Measurements from ENCODE around the gene SNAI3.

Gene SNAI3

DNA sequence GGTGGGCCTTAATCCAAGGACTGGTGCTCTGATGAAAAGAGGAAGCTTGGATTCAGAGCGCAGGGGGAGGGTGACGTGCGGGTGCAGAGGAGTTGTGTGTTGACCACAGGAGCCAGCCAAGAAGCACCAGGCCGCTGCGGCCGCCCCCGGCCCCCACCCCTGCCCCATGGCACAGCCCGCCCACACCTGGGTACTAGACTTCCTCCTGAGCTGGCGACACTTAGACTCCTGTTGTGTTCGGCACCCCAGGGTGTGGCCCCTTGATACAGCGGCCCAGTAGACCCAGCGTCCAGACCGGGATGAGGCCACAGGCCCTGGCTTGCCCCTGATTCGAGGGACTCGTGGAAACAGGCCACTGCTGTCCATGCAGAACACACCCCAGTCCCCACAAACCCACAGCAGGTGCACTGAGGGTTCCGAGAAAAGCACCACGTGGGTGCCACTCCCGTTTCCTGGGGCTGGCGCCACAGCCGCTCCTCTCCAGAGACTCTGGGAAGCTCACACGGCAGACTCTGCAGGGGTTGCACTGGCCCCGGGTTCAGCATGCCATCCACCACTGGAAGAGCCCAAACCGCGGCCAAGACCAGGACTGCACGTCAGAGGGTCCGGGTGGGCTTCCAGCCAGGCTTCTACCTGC is 5.7 kb upstream of the SNAI3 start:
- peaks cover 31% of the 10 kb centered on the region for H3K4me1 Mint-ChIP-seq
- peak; percentile 18 for ATAC-seq
- peak overlapping the region; percentile 26 for H3K4me3 Mint-ChIP-seq
- H3K9me3 Mint-ChIP-seq: no peaks in the 10 kb centered on the region
- peaks cover 18% of the 10 kb centered on the region for H3K36me3 Mint-ChIP-seq
- peak overlapping the region; percentile 63 for H3K27ac Mint-ChIP-seq
- no peak for DNase-seq (ENCODE audit: low spot score in 2 of 2)

DNA sequence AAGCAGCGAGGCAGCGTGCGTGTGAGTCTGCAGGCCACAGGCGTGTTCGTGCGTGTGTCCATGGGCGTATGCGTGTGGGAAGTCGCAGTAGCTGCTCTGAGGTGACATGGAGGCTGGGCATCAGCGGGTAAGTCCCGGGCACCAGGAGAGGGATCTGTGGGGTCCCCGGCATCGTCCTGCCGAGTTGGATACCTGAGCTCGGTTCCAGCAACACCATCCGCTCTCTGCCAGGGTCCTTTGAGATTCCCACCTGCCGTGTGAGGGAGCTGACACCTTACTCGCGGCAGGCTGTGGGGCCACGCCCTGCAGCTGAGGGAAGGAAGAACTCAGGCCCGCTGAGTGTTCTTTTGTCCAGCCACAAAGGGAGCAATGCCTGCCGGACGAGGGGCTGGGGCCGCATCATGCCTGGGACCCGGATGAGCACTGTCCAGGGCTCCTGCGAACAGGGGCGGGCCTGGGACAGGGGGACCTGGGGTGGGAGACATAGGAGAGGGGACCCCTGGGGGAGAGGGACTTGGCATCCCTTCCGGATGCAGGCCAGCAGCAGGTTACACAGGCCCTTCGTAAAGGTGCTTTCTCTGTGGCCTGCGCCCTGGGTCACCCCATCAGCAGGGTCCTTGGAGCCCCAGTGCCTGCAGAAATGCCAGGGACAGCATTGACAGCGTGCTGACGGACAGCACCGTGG is 5.0 kb upstream of the SNAI3 start:
- ATAC-seq (no peak), DNase-seq (ENCODE audit: low spot score in 2 of 2) (no peak)
- Mint-ChIP-seq H3K36me3 (peaks cover 10% of the 10 kb centered on the region), H3K9me3 (no peaks in the 10 kb centered on the region), H3K27ac (peak overlapping the region; percentile 72), H3K4me3 (peak overlapping the region; percentile 41), H3K4me1 (peaks cover 31% of the 10 kb centered on the region)

DNA sequence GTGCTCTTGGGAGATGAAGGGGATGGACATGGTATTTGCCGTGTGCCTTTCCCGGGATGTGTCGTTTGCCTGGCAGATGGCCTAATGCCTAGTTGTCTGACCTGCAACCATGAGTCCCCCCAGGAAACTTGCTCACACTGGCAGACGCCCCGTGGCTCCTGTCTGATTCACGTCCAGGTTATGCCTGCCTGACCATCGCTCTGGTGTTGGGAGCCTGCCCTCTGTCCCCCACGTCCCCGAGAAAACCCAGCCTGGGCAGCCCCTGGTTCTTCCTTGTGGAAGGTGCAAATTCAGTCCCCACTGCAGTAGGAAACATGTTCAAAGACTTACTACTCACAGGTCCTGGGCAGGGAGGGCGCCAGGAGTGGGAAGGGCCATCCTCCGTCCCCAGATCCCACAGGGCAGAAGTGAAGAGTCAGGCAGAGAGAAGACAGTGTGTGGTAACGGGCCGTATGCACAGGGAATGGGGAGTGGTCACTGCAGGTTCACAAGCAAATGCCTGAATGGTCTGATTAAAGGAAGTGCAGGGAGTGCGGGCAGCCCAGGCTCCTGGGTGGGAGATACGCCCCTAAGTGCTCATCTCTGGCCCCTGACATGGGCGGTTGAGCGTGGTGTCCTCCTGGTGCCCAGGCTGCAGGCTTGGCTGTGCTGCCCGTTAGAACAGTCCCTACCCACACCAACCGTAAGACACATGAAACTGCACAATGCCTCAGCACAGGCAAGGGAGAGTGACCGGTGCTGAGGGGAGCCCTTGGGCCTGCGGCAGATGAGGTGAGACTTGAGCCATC is 4.2 kb upstream of the SNAI3 start:
- Mint-ChIP-seq H3K36me3 (peaks cover 8% of the 10 kb centered on the region), H3K27ac (peak overlapping the region; percentile 72), H3K4me1 (peaks cover 32% of the 10 kb centered on the region), H3K9me3 (no peaks in the 10 kb centered on the region), H3K4me3 (peak overlapping the region; percentile 41)
- no peak for DNase-seq (ENCODE audit: low spot score in 2 of 2)
- no peak for ATAC-seq

DNA sequence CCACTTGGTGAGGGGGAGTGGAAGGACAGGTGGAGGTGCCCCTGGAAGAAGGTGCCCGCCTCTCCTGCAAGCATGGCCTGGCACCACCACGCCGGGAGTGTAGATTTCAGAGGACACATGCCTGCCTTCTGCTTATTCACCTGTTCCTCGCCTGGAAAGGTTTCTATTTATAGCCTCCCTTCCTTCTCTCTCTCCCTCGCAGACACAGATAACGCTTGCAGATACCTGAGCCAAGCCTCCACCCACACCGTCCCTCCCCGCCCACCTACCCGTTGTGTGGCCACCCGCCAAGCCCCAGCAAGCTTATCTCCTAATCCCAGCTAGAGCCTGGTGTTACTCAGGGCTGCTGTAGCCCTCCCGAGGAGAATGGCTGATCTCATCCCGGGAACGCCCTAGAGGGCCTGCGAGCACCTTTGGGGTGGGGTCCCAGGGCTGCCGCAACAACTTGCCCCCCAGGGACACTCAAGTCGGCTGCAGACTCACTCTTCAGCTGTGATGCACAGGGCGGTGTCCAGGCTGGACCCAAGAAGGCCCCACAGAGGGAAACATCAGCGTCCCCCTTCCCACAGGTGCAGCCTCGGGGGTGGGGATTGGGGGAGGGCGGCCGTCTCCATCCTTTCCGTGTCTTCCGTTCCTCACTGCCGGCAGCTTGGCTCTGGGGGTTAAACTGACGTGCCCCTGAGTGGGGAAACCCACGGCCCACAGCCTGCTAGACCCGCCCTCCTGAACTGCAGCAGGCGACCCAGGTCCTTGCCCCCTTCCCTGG is 1.9 kb upstream of the SNAI3 start:
- H3K36me3 Mint-ChIP-seq: no peaks in the 10 kb centered on the region
- H3K4me1 Mint-ChIP-seq: peaks cover 45% of the 10 kb centered on the region
- DNase-seq (ENCODE audit: low spot score in 2 of 2) (no peak), ATAC-seq (no peak)
- no peak overlapping the region for H3K4me3 Mint-ChIP-seq
- no peaks in the 10 kb centered on the region for H3K9me3 Mint-ChIP-seq
- peak overlapping the region; percentile 10 for H3K27ac Mint-ChIP-seq

DNA sequence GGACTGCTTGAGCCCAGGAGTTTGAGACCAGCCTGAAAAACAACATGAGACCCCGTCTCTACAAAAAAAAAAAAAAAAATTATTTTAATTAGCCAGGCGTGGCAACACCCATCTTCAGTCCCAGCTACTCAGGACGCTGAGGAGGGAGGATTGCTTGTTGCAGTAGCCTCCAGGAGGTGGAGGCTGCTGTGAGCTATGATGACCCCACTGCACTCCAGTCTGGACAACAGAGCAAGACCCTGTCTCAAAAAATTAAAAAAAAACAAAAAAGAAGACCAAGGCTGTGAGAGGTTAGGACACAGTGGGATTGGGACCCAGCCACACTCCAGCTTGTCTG is 1.3 kb upstream of the SNAI3 start:
- Mint-ChIP-seq H3K9me3 (no peaks in the 10 kb centered on the region), H3K27ac (no peak overlapping the region), H3K4me1 (peaks cover 42% of the 10 kb centered on the region), H3K36me3 (no peaks in the 10 kb centered on the region), H3K4me3 (no peak overlapping the region)
- no peak for ATAC-seq
- DNase-seq (ENCODE audit: low spot score in 2 of 2): no peak

DNA sequence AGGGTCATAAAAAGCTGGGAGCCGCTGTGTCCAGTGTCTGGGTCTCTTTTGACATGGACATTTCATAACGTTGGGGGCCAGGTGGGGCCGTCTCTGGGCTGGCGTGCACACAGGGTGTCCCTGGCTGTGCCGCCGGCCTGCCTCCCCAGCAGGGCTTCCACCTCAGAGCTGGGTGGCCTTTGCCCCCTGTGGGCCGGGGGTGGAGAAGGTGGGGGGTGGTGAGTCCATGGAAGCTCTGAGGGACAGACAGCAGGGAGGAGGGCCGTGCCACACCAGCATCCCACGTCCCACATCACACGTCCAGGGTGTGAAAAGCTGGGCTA is 908 bp upstream of the SNAI3 start:
- Mint-ChIP-seq H3K9me3 (no peaks in the 10 kb centered on the region), H3K27ac (no peak overlapping the region), H3K4me3 (peak overlapping the region; percentile 69), H3K36me3 (no peaks in the 10 kb centered on the region), H3K4me1 (peaks cover 42% of the 10 kb centered on the region)
- DNase-seq (ENCODE audit: low spot score in 2 of 2) (no peak), ATAC-seq (no peak)

DNA sequence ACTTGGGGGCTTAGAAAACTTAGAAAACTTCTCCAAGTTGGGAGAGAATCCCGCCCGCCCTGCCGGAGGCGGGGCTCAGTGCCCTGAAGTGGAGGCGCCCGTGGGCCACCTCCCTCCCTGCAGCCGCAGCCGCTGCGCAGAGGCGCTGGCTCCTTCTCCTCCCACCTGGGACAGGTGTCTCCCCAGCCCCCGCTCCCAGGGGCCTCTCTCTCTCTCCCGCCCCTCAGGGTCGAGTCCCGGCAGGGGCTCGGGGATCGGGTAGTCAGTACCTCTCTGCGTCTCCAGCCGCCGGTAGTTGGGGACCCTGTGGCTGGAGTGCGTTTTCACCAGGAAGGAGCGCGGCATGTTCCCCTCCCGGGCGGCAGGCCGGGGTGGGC is 257 bp downstream of the SNAI3 start:
- DNase-seq (ENCODE audit: low spot score in 2 of 2): no peak
- H3K27ac Mint-ChIP-seq: no peak overlapping the region

DNA sequence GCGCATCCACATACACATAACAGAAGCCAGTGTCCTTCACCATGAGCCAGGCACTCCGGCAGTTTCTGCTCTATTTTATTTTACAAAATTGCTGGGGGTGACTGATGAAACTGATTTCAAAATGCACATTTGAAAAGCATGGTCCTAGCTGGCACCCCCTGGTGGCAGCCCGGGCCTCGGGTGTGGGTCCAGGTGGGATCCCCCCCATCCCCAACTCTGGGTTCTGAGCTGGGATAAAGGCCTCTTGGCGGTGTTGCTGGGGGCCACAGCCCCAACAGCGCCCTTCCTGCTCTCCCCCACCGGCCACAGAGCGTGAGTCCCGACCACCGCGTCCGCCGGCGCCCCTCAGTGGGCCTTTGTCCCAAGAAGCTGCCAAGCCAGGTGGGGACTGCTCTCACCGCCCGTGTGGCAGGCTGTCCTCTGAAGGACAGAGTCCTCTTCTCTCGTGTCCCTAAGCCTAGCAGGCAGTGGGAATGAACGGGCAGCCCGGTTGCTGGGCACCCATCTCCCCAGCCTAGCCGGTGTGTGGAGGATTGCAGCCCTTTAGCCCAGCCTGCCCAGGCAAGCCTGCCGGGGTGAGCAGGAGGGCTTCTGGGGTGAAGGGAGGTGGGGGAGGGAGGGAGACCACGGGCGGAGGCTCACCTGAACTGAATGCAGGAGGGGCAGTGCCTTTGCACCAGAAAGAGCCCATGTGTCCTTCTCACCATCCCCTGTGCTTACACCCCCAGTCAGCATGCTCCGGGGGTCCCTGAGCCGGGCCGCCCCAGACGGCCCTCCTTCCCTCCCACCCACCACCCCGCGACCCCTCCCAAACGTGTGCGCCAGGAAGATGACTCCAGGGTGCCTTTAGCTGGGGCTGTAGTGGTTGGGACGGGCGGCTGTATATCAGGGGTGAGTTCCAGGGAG is 898 bp downstream of the SNAI3 start:
- Mint-ChIP-seq H3K27ac (no peak overlapping the region), H3K4me3 (peak overlapping the region; percentile 69), H3K4me1 (peaks cover 42% of the 10 kb centered on the region), H3K9me3 (no peaks in the 10 kb centered on the region), H3K36me3 (peaks cover 6% of the 10 kb centered on the region)
- peak in 1 of 2 donors; percentile 73 for DNase-seq (ENCODE audit: low spot score in 2 of 2)
- ATAC-seq: peak; percentile 33

More for the DNA sequence above, 257 bp downstream of the SNAI3 start:
- Mint-ChIP-seq H3K9me3 (no peaks in the 10 kb centered on the region), H3K4me3 (peak overlapping the region; percentile 69), H3K4me1 (peaks cover 45% of the 10 kb centered on the region), H3K36me3 (no peaks in the 10 kb centered on the region)
- ATAC-seq: peak; percentile 49

DNA sequence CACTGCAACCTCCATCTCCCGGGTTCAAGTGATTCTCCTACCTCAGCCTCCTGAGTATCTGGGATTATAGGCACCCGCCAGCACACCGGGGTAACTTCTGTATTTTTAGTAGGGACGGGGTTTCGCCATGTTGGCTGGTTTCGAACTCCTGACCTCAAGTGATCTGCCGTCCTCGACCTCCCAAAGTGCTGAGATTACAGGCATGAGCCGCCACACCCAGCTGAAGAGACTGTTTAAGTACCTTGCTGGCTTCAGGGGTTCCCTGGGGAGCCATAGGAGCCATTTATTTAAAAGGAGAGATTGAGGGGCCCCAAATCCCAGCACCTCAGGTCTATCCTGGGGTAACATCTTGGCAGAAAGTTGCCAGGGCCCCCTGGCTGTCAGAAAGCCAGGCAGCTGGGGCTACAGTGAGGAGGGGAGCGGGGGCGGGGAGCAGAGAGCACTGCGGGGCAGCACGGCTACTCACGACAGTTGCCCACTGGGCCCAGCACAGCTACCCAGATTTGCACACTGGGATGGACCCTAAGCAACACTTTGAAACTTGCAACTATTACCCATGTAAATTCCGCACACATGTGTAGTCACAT is 1.6 kb downstream of the SNAI3 start:
- Mint-ChIP-seq H3K36me3 (peaks cover 14% of the 10 kb centered on the region), H3K9me3 (no peaks in the 10 kb centered on the region), H3K4me1 (peaks cover 40% of the 10 kb centered on the region), H3K4me3 (peak overlapping the region; percentile 69), H3K27ac (no peak overlapping the region)
- no peak for DNase-seq (ENCODE audit: low spot score in 2 of 2)
- no peak for ATAC-seq

DNA sequence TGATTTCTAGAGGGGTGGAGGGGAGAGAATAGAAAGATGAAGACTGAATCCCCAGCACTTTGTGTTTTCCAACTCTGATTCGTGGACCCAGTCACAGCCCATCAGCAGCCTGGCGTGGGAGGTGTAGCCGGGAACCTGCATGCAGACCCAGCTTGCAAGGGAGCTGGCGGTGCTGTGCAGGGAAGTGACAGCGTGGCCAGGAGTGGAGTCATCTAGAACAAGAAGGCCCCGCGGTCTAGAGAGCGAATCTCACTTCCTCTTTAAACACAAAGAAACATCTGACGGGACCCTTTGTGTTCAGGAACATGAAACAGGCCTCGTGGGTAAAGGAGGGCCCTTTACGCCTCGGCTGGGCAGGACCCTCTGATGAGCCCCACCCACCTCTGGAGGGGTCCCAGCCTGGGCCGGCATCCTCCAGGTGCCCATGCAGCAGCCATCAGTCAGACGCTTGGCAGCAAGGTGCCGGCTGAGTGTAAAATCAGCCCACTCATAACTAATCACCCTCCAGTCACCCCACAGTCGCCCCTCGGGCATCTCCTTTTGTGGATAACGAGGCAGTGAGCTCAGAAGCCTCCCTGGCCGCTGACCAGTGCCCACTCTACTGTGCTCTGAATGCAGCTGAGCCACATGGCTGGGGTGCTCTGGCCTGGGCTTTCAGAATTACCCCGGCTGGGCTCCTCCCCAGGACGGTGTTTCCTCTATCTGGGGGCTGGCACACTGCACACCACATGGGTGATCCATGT is 4.4 kb downstream of the SNAI3 start:
- peaks cover 40% of the 10 kb centered on the region for H3K4me1 Mint-ChIP-seq
- peaks cover 33% of the 10 kb centered on the region for H3K36me3 Mint-ChIP-seq
- H3K4me3 Mint-ChIP-seq: peak overlapping the region; percentile 69
- no peaks in the 10 kb centered on the region for H3K9me3 Mint-ChIP-seq
- DNase-seq (ENCODE audit: low spot score in 2 of 2) (peak in 1 of 2 donors; percentile 74), ATAC-seq (peak; percentile 83)
- peak overlapping the region; percentile 94 for H3K27ac Mint-ChIP-seq

DNA sequence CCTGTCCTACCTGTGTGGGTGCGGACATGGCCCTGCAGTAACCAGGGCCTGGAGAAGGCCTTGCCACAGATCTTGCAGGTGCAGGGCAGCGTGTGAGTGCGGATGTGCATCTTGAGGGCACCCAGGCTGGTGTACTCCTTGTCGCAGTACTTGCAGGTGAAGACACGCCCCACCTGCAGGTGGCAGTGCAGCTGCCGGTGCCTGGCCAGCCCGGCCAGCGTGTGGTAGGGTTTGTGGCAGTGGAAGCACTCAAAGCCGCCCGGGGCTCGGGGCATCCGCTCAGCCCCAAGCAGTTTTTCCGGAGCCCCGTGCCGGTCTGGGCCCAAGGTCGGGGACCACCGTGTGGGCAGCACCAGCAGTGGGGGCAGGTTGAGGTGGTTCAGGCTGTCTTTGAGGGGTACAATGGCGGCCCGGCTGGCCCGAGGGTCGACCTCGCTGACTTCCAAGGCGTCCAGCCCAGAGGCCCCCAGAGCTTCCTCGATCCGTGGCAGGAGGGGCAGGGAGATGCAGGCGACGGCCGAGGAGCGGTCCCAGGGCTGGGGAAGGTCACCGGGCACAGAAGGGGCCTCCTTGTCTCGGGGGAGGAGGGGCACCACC is 5.1 kb downstream of the SNAI3 start:
- DNase-seq (ENCODE audit: low spot score in 2 of 2) (no peak), ATAC-seq (no peak)
- H3K9me3 Mint-ChIP-seq: no peaks in the 10 kb centered on the region
- peak overlapping the region; percentile 94 for H3K27ac Mint-ChIP-seq
- peaks cover 40% of the 10 kb centered on the region for H3K4me1 Mint-ChIP-seq
- H3K4me3 Mint-ChIP-seq: peak overlapping the region; percentile 69
- H3K36me3 Mint-ChIP-seq: peaks cover 33% of the 10 kb centered on the region

DNA sequence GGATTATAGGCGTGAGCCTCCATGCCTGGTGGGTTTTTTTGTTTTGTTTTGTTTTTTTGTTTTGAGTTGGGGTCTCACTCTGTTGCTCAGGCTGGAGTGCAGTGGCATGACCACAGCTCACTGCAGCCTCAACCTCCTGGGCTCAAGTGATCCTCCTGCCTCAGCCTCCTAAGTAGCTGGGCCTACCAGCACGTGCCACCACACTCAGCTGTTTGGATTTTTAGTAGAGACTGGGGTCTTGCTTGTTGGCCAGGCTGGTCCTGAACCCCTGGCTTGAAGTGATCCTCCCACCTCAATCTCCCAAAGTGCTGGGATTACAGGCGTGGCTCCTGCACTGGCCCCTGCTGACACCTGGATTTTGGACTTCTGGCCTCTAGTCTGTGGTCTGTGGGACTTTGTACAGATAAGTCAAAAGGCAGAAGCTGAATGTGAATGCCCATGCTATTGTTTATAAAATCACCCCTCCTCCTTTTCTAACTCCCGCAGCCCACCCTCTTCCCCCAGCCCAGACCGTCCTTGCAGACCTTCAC is 5.7 kb downstream of the SNAI3 start:
- ATAC-seq: no peak
- no peak for DNase-seq (ENCODE audit: low spot score in 2 of 2)
- peak overlapping the region; percentile 69 for H3K4me3 Mint-ChIP-seq
- H3K36me3 Mint-ChIP-seq: peaks cover 33% of the 10 kb centered on the region
- H3K27ac Mint-ChIP-seq: peak overlapping the region; percentile 94
- no peaks in the 10 kb centered on the region for H3K9me3 Mint-ChIP-seq
- H3K4me1 Mint-ChIP-seq: peaks cover 40% of the 10 kb centered on the region

DNA sequence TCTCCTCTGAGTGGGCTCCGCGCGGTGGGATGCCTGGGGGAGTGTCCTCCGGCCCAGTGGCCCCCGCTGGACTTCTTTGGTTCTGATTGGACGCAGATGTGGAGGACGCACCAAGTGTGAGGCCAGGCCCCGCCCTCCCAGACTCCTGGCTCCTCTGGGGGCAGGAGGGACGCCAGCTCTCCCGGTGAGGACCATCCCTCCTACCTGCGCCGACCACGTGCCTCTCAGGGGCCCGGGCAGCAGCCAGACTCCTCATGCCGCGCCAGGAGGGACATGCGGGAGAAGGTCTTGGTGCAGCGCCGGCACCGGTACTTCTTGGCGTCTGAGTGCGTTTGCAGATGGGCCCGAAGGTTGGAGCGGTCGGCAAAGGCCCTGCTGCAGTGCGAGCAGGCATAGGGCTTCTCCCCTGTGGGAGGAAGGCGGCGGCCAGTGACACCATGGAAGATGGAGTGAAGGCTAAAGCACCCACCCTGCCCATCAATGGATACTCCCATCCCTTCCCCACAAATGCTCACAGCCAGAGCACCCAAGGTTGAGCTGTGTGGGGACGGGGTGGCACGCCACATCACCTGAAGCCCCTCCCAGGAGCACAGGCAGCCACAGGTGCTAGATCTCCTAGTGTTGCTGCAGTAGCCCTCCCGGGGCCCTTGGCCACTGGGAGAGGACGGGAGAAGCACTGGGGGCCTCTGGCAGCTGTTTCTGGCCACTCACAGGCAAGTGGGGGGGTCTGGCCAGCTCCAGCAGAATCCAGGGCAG is 7.9 kb downstream of the SNAI3 start:
- H3K27ac Mint-ChIP-seq: no peak overlapping the region
- no peak overlapping the region for H3K4me3 Mint-ChIP-seq
- H3K9me3 Mint-ChIP-seq: no peaks in the 10 kb centered on the region
- peaks cover 21% of the 10 kb centered on the region for H3K4me1 Mint-ChIP-seq
- no peak for ATAC-seq
- H3K36me3 Mint-ChIP-seq: peaks cover 33% of the 10 kb centered on the region
- no peak for DNase-seq (ENCODE audit: low spot score in 2 of 2)
